Stimulated activated CD4-positive, alpha-beta T cell treated with anti-CD3 and anti-CD28 coated beads, Interleukin-1b, Interleukin-23, amount 100 ng/mL, for 24 hours (primary cell): ENCODE results near the gene CDCA5.

ENCODE experiments used
- DNase-seq, 4 experiments: peaks; one replicate each; pipeline ENCODE4 v3.0.0-alpha.2; 2020; ENCODE audit warnings: low read depth in 4 of 4, low spot score in 1 of 4

The CDCA5 gene

GRCh38 chr11:65047581-65048422 is 36.0 kb downstream of the CDCA5 start:
- no peak for DNase-seq

DNA sequence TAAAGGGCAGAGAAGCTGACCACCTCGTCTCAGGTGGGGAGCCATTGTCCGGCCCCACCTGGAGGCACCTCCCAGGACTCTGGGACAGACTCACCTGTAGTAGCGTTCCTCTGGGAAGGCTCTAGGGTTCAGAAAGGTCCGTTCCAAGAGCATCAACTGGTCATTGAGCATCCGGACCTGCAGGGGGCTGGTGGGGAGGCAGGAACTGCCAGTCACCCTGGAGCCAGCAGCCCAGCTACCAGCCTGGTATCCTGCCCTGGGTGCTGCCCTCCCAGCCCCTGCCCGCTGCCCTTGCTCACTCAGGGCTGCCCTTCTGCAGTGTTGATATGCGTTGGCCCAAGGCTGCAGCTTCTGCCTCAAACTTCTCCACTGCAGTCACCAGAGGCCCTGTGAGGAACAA is 38.1 kb downstream of the CDCA5 start:
- no peak for DNase-seq

DNA sequence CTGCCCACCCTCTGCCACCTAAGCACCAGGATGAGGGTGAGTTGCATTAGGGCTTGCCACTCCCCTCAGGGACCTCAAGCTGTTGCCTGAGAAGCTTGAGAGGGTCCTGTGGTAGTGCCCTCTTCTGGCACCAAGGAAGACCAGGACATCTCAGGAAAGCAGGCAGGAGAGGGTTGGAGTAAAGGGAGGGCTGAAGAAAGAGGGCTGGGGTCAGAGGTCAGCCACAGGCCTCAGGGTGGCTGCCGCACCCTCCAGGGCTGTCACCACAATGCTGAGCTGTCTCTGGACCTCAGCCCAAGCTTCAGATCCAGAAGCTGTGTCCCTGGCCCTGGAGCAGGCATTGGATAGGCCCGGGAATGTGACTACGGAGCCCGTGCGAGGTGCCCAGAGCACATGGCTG is 38.8 kb downstream of the CDCA5 start:
- no peak for DNase-seq

- no peak for DNase-seq
These were observed 39.8 kb downstream of the CDCA5 start for GRCh38 chr11:65043881-65044501.

DNA sequence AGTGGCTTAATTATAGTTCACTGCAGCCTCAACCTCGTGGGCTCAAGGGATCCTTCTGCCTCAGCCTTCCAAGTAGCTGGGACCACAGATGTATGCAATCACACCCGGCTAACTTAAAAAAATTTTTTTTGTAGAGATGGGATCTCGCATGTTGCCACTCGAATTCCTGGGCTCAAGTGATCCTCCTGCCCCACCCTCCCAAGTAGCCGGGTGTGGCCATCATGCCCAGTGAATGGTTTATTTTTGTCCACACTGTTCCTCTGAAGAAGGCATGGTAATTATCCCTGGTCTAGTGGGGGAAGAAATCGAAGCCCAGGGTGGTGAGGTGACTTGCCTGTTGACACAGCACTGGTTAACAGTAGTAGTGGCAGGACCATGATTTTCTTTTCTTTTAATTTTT is 40.9 kb downstream of the CDCA5 start:
- no peak for DNase-seq

DNA sequence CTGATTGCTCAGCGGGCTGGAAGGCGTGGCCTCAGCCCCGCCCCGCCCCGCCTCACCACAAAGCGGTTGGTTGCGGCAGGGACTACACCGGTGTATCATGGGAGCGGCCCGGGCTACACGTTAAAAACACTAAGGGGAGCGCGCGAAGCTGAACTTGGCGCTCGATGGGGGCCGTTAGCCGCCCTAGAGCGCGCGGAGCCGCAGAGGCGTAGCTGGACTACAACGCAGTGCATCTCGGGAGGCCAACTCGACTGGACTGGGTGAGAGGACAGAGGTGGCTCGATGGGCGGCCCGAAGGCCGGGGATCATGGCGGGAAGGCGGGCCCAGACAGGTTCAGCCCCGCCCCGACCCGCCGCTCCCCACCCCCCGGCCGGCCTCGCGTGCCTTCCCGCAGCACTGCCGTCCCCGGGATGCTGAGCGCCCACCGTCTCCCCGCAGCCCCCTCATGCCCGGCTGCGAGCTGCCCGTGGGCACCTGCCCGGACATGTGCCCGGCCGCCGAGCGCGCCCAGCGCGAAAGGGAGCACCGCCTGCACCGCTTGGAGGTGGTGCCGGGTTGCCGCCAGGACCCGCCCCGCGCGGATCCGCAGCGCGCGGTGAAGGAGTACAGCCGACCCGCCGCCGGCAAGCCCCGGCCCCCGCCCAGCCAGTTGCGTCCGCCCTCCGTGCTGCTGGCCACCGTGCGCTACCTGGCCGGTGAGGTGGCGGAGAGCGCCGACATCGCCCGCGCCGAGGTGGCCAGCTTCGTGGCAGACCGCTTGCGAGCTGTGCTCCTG is 42.8 kb downstream of the CDCA5 start, which contains the start of gene SAC3D1:
TSS of gene SAC3D1 (plus strand) at position 364 of the 776 bp plus-strand sequence. CDS start at position 447, 83 bp downstream.
- DNase-seq: peak; percentile 64 to 87 (median 74)

DNA sequence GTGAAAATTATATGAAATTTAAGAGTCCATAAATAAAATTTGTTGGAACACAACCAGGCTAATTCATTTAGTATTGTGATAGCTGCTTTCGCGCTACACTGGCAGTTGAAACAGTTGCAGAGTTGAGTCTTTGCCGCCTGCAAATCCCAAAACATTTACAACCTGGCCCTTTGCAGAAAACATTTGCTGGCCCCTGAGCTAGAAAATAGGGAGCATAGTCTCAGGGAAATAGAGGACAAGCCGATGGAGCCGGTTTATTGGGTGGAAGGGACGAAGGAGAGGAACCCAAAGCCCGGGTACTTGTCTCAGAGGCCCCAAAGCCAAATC is 43.4 kb downstream of the CDCA5 start:
- DNase-seq: no peak

GRCh38 chr11:65036931-65037330 is 46.9 kb downstream of the CDCA5 start:
- no peak for DNase-seq

DNA sequence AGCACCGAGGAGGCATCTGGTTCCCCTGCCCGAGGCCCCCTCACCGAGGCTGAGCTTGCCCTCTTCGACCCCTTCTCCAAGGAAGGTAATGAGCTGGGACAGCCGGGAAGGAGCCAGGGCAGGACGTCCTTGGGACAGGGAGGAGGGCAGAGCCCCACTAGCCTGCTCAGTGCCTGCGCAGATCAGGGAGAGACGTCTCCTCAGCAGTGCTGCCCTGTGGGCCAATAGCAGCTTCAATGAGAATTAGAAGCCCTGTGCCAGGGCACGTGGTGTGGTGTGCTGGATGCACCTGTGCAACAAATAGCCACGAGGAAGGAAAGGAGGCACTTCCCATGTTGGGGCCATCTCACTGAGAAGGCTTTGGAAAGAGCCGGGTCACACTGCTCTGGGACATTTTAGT is 48.3 kb downstream of the CDCA5 start:
- no peak for DNase-seq

- no peak for DNase-seq
These were observed 49.4 kb downstream of the CDCA5 start for GRCh38 chr11:65034423-65034822.

DNA sequence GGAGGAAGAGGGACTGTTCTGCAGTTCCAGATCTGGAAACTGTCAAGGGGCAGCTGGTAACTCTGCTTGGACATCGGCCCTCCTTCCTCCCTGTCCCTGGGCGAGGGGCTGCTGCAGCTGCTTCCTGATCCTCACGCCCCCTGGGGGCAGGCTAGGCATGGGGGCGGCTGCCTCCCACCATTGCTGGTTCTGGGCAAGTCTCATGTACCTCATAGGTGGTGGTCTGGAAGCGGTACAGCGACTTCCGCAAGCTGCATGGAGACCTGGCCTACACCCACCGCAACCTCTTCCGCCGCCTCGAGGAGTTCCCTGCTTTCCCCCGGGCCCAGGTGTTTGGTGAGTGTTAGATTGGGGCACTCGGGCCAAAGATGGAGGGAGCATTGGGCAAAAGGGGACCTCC is 51.6 kb downstream of the CDCA5 start:
- DNase-seq: no peak
